ENCODE results near the gene RGS12.
"Not testable (repeated sequence)": the region's sequence is repeated elsewhere in the genome, so short reads cannot be mapped to it uniquely, and the experiment has no call there.

RGS12 gene

DNA sequence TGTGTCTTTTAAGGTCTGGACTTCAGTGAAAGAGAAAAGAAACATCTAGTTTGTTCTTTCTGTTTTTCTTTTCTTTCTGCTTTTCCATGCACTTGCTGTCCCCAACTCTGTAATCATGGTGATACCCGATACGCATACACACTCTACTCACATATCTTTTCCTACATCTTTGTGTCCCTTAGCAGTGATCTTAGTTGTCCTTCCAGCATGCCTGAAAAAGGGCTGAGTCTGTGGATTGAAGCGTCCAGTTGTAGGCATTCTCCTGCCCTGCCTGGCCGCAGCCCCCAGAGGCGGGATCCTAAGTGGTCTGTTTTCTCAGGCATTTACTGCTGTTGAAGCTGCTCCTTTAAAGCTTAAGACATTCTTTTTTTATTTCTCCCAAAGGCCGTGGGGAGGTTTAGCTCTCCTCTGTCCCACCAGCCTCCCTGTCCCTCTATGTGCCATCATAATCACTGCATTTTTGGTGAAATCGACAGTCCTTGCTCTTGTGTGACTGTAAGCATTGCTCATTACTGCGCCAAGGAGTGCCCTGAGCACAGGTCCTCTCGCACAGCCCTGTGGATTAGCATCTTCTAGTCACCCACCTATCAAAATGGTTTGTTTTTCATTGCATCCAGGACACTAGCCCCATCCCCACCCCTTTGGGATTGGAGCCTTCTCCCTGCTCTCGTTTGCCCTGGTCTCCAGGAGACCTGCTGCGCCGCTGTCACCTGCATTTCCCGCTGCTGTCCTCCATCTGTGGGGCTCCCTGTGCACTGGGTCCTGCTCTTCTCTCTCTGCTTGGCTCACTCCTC, 4.4 kb downstream of the RGS12 start:
- DNase-seq = no peak

- DNase-seq = no peak
These were observed 6.5 kb downstream of the RGS12 start for GRCh38 chr4:3299122-3299975.

- no peak for DNase-seq
These were observed 7.3 kb downstream of the RGS12 start for GRCh38 chr4:3299976-3300671.

GRCh38 chr4:3300882-3301281, 8.1 kb downstream of the RGS12 start:
- DNase-seq = not testable (repeated sequence)

DNA sequence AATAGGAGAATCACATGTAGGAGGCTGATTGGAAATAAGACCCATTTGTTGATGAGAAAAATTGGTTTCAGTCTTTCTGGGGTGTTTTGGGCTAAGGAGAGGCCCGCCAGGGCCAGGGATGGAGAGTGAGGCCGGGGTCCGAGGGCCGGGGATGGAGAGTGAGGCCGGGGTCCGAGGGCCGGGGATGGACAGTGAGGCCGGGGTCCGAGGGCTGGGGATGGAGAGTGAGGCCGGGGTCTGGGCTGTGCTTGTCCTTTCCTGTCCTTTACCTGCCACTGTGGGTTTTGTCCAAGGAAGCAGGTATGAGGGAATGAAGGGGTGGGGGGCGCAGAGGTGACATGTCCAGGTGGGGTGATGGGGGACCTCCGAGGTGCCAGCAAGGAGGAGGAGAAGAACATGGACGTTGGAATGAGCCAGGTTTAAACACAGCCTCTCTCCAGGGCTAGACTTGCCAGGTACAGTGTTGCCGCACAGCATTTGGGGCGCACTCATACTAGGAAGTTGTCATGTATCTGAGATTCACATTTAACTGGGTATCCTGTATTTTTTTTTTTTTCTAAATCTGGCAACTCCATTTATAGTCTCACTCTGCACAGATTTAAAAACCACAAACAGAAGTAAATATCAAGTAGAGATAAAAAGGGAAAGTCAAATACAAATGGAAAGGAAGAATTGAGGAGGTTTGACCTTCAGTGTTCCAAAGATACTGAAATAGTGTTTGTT, 8.8 kb downstream of the RGS12 start:
- DNase-seq = no peak

DNA sequence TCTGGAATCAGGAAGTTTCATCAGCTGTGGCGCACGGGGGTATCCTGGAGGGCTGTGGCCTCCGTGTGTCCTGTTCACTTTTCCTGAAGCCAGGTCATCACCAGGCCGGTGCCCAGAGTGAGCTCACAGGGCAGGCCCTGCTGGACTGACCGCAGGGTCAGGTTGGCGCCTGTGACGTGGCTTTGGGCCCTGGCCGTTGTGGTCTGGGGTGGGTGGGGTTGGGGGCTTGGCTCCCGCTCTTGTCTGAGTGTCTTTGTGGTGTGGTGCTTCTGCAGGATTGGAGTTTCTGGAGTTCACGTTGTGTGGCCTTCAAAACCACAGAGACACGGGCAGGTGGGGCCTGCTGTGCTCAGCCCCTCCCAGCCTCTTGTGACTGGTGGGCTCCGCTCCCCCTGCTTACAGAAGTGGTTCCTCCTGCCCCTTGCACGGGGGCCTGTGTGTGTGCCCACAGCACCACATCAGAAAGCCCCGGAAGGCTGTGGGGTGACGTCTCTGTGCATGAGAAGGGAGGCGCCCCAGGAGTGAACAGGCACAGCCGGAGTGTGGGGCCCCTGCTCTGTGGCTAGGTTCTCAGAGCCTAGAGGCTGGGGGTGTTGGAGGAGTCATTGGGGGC, 9.5 kb downstream of the RGS12 start:
- peak; percentile 23 for DNase-seq

DNA sequence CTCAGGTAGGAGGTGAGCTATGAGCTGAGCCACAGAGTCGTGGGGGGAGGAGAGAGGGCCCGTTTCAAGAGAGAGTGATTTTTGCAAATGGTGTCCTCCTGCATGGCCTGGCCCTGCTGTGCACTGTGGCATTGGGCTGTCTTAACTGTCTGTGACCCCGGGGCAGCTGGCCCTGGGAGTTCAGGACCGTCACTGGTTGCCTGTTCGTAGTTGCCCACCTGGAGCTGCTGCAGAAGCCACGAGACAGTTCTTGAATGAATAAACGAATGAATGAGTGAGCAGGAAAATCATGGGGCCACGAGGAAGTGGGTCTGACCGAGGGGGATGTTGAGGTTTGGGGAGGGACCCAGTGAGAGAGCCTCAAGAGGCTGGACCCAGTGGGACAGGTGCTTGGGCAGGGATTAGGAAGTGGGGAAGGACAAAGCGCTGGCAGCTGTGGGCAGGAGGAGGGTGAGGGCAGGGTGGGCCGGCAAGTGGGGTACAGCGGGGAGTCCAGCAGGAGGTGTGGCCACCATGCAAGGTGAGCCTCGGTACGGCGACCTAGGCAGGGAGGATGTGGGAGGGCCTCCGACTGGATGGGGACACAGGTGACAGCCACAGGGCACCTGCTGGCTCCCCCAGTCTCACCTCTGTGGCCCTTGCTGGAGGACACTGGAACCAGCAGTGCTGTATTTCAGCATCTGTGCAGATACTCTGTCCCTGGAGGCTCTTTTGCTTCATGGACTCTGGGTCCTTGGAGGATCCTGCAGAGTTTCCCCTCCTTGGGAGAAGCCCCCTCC, 10.2 kb downstream of the RGS12 start:
- no peak for DNase-seq

DNA sequence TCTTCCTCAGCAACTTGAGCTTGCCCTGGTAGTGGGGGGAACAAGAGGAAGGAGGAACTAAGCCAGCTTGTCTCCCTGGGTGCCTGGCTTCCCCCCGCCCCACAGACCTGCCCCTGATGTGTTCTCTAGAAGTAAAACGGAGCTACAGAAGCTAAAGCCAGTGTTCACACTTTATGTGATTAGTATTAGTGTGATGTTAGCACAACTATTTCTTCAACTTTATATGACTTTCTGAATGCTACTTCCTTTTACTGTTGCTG, 10.7 kb downstream of the RGS12 start:
- DNase-seq = no peak

DNA sequence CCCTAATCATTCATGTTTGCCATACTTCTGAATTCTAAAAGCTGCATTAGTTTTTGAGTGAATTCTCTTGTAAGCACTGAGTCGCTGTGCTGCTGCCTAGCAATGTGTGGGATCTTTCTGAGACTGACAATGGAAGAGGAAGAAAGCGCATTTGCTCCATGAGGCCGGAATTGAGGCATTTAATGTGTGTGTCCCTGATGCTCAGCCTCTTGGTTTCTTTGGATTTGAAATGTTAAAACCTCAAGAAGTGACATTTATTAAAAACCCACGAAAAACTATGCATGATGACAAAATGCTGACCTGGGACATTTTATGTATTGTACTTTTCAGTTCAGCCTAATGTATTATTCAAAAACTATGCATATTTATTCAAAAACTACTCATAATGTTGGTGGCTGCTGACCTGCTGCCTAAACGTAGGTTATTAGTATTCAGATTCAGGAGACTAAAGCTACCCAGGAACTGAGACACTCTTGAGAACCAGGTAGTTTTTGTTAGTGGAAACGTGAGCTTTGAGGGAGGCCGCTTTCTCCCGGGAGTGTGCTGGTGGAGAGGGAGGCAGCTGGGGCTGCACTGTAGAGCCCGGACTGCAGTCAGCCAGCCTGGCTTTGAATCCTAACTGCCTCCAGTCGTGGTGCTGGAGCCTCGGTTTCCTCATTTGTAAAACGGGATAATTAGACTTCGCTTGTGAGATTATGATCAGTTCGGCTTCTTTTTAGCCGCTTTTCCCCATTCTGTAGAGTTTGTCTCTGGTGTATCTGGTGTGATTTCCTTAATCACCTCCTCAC, 11.3 kb downstream of the RGS12 start:
- DNase-seq = no peak

DNA sequence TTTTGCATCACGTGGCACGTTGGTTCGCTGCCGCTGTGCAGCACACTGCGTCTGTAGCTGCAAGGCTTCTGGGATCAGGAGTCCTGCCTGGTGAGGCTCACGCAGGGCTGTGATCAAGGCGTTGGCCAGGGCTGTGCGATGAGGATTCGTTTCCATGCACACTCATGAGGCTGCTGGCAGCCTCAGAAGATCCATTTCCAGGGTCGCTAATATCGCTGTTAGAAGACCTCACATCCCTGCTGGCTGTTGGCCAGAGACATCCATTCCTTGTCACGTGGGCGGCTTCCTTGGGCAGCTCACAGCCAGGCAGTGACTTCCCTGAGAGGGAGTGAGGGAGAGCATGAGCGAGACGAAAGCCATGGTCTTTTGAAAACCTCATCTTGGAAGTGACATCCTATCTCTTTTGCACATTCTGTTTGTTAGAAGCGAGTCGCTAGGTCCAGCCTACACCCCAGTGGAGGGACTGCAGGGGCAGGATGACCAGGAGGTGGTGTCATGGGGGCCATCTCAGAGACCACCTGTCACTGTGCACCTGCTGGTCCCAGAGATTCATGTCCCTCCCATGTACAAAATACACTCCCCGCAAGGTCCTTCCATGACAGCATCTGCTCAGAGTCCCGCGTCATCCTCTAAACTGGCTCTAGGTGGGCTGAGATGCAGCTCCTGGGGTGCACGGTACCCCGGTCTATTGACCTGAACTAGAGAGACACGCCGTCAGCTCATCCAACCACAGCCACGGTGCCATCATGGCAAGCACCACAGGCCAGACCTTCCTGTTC, 12.2 kb downstream of the RGS12 start:
- no peak for DNase-seq

- DNase-seq = no peak
These were observed 13.0 kb downstream of the RGS12 start for GRCh38 chr4:3305610-3306371.

DNA sequence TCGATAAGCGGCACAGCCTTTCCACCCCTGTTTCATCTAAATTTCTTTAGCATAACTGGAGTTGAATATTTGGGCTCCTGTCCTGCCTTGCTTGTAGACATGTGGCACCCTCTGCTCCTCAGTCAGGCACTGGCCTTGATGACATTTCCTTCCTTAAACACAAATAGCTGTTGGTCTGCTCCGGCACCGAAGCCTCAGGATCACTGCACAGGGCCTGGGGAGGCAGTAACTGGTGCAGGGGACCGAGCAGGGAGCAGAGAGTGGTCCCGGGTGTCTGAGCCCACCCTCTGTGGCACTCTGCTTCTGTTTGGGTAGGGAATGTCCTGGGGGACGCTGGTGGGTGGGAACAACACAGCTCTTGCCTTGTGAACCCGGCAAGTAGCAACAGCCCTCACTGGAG, 13.6 kb downstream of the RGS12 start:
- no peak for DNase-seq

GRCh38 chr4:3307060-3307459, 14.2 kb downstream of the RGS12 start:
- DNase-seq = no peak

DNA sequence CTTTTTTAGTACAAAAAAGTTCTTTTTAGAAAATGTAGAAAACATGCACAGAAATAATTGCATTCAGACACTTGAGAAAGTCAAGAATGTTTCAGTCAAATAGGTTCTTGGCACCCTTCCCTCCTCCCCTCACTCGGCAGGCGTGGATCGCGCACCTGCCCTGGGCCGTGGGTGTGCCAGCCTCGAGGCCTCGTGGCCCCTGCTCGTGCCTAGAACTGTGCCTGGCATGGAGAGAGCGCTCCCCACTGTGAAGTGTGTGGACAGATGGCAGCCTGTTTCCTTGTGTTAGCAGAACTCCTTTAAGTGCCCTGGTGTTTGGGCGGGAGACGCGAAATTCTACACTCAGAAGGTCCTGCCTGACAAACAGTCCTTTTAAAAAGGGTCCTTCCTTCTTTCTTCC, 14.7 kb downstream of the RGS12 start:
- no peak for DNase-seq

DNA sequence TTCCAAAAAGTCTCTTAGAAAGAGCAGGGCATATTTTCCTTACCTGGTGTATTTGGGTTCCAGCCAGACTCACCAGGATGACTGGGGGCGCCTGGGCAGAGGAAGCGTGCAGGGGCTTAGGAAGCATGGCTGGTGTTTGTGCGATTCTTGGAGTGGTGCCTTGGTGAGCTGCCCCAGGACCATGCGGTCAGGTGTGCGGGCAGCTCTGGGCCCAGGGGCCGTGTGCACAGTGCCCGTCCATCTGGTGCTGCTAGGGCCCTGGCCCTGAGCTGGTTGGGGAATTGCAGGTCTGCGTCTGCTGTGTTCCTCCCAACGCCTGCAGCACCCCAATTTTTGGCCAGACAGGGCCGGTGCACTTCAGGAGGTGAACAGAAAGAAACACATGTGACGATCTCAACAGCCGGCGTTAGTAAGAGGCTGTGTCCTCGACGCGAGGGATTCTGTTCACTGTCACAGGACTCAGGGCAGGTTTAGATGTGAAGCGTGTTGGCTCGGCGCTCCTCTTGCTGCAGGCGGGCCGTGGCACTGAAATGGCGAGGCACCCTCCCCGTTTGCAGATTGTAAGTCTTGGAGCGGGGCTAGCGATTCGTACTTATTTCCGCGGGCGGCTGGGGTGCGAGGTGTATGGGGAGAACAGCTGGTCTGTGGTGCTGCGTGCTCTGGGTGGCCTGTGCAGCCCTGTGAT, 15.2 kb downstream of the RGS12 start:
- no peak for DNase-seq

DNA sequence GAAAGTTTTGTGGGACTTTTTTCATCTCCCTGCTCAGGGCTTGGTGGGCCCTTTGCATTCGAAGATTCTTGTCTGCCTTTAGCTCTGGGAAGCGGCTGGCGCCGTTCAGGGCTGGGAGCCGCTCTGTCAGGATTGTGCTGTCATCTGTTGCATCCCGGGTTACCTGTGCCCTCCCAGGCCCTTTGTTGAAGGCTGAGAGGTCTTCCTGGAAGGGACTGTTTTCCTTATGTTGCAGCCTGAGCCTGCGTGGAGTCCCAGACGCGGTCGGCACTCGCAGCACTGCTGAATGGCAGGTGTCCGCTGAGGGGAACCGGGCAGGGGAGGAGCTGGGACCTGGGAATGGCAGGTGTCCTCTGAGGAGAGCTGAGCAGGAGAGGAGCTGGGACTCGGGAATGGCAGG, 15.9 kb downstream of the RGS12 start:
- no peak for DNase-seq

DNA sequence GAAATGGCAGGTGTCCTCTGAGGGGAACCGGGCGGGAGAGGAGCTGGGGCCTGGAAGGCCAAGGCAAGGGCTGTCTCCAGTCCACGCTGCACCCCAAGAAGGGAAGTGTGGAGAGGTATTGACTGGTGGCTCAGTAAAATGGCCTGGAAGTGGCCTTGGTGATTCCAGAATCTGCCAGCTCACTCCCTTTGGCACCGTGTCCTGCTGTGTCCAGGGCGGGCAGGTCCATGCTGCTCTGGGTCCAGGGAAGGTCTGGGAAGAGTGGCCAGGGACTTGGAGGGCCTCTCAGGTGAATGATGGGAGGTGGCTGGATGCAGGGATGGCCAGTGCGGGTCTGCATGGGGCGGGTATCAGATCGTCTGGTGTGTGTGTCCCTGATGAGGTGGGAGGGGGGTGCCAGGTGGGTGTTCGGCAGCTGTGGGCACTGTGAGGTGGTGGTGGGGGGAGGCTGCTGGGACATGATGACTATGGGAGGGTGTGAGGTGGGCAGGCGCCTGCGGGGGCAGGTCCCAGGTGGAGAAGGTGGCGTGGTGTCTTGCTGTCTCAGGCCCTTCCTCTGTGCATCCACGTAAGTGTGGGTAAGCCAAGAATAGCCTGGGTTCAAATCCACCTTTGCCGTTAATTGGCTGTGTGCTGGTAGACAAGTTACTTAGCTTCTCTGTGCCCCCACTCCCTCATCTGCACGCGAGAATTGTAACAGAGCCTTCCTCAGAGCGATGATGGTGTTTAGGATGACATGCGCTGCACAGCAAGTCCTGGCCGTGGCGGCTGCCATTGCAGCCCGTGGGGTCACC, 17.7 kb downstream of the RGS12 start:
- DNase-seq = no peak

- no peak for DNase-seq
These were observed 18.2 kb downstream of the RGS12 start for GRCh38 chr4:3311095-3311372.

All from inflammatory macrophage treated with lipopolysaccharide for 4 hours (primary cell).